OCI-LY7 (cell line): ENCODE measurements around the gene TOR2A. TPM values are rescaled to one million over a fixed set of nuclear protein-coding genes. Genes with fewer than 3 reads are reported as not detected.
"Not testable (repeated sequence)": the region's sequence is repeated elsewhere in the genome, so short reads cannot be mapped to it uniquely, and the experiment has no call there.

Source experiments
- BruUV-seq: library from RNA; stranded (reverse); fragments of 400-500 nt; replicated peaks from 2 replicates; lab custom pipeline; 2021; lab: Mats Ljungman, UMichigan
- CTCF ChIA-PET: fragments of 300-600 bp; sonication (Branson Sonifier 250); formaldehyde crosslinking; loops from one replicate; lab custom pipeline; 2022; ENCODE audit warnings: antibody characterized with exemption; ENCODE audit not compliant: unreplicated experiment; lab: Charles Lee
- POLR2A ChIA-PET: fragments of 300-600 bp; sonication (Branson Sonifier 250); formaldehyde crosslinking; loops from one replicate; lab custom pipeline; 2022; ENCODE audit warnings: antibody characterized with exemption; lab: Charles Lee
- DNase-seq: peaks from one replicate; pipeline ENCODE4 v3.0.0-alpha.2; 2015; ENCODE audit warnings: low spot score
- H2AFZ ChIP-seq: fragments of 200-600 bp; sonication (generic), shearing (Covaris generic); 2 replicates; pipeline ENCODE4 v1.6.1; 2014; ENCODE audit warnings: mild to moderate bottlenecking, antibody characterized with exemption, low read length, moderate library complexity
- H3K27ac ChIP-seq: fragments of 200-600 bp; sonication (generic); 2 replicates; pipeline ENCODE4 v1.5.1; 2014; ENCODE audit warnings: mixed run types, low read depth, mild to moderate bottlenecking, moderate library complexity, low read length, inconsistent platforms; ENCODE audit not compliant: poor library complexity, severe bottlenecking
- H3K36me3 ChIP-seq: fragments of 200-600 bp; sonication (generic); 2 replicates; pipeline ENCODE4 v1.6.1; 2014; ENCODE audit warnings: mild to moderate bottlenecking, antibody characterized with exemption, low read length, moderate library complexity, mixed read lengths; ENCODE audit not compliant: insufficient read depth
- H3K4me1 ChIP-seq: fragments of 200-600 bp; sonication (generic); 2 replicates; pipeline ENCODE4 v1.5.1; 2014; ENCODE audit warnings: mild to moderate bottlenecking, low read length; ENCODE audit not compliant: insufficient read depth, poor library complexity, severe bottlenecking
- H3K4me2 ChIP-seq: fragments of 200-600 bp; sonication (generic); 2 replicates; pipeline ENCODE4 v1.6.1; 2014; ENCODE audit warnings: mild to moderate bottlenecking, low read length
- H3K4me3 ChIP-seq: fragments of 200-600 bp; sonication (generic); 2 replicates; pipeline ENCODE4 v1.5.1; 2014; ENCODE audit warnings: mild to moderate bottlenecking, low read depth, low read length; ENCODE audit not compliant: poor library complexity, severe bottlenecking
- H3K79me2 ChIP-seq: fragments of 200-600 bp; sonication (generic); 2 replicates; pipeline ENCODE4 v1.6.1; 2016; ENCODE audit warnings: low read depth, mild to moderate bottlenecking, low read length, moderate library complexity, mixed read lengths; ENCODE audit not compliant: insufficient read depth
- H3K9me2 ChIP-seq: fragments of 200-600 bp; sonication (generic); 2 replicates; pipeline ENCODE4 v1.6.1; 2016; ENCODE audit warnings: mild to moderate bottlenecking, low read length, mixed read lengths; ENCODE audit not compliant: insufficient read depth
- H3K9me3 ChIP-seq: fragments of 200-600 bp; sonication (generic); 2 replicates; pipeline ENCODE4 v1.6.1; 2014; ENCODE audit warnings: mild to moderate bottlenecking, mixed run types, low read length, mixed read lengths
- H4K20me1 ChIP-seq: fragments of 200-600 bp; sonication (generic); 2 replicates; pipeline ENCODE4 v1.6.1; 2014; ENCODE audit warnings: mild to moderate bottlenecking, antibody characterized with exemption, low read length, moderate library complexity, mixed read lengths; ENCODE audit not compliant: insufficient read depth
- CTCF ChIP-seq: fragments of 200-600 bp; sonication (generic); conservative IDR thresholded peaks from 2 replicates; pipeline ENCODE4 v1.5.1; 2014; ENCODE audit warnings: mild to moderate bottlenecking, antibody characterized with exemption, low read length, moderate library complexity, mixed read lengths
- EZH2phosphoT487 ChIP-seq: fragments of 200-600 bp; sonication (generic); IDR thresholded peaks from 2 replicates; pipeline ENCODE4 v1.6.1; 2018; ENCODE audit warnings: low read depth, borderline replicate concordance, mild to moderate bottlenecking, mixed run types, antibody characterized with exemption, low read length, moderate library complexity, mixed read lengths
- intact Hi-C: fragments of 100-400 bp; cut with micrococcal nuclease; formaldehyde crosslinking; loops from one replicate; pipeline ENCODE4 v1.10.0; 2022; ENCODE audit not compliant: unreplicated experiment
- total RNA-seq, 2 experiments: library from RNA; depleted of rRNA in 1 of 2; stranded (reverse); fragments of >200 nt in 1 of 2; shearing (Covaris generic) in 1 of 2; gene quantifications; 2 replicates each; pipeline ENCODE4 v1.2.3, GENCODE V29; 2014 to 2022

Gene TOR2A
- total RNA-seq, 2 experiments from 2014 or later, result 13.9 to 17.9 TPM

- H3K4me2 ChIP-seq, result peak overlapping the region; percentile 22; the same call in 1 of the 2 replicates
- TF ChIP-seq EZH2phosphoT487 (no peak), CTCF (no peak)
- H3K79me2 ChIP-seq, result peaks cover 38% of the 10 kb centered on the region
- H3K27ac ChIP-seq, result peak overlapping the region; percentile 52
- peaks cover 2% of the 10 kb centered on the region for H4K20me1 ChIP-seq
- H2AFZ ChIP-seq, result no peak overlapping the region
- ChIA-PET CTCF (no interaction called here), POLR2A (interaction anchor here (0.5 kb wide), 1 partner anchor 323 kb away, joined by 6 read pairs; no protein-coding TSS in a partner anchor)
- H3K9me3 ChIP-seq, result no peaks in the 10 kb centered on the region
- BruUV-seq, result no TSS peak
- intact Hi-C loops, result no loop called here
- H3K4me3 ChIP-seq, result no peak overlapping the region
- no peaks in the 10 kb centered on the region for H3K9me2 ChIP-seq
- peaks cover 14% of the 10 kb centered on the region for H3K36me3 ChIP-seq
- peaks cover 60% of the 10 kb centered on the region for H3K4me1 ChIP-seq
- DNase-seq, result no peak
Observed at GRCh38 chr9:127781806-127782205, 46.7 kb upstream of the TOR2A start.

- POLR2A ChIA-PET, result interaction anchor here (0.7 to 0.8 kb wide), 2 partner anchors 10 to 65 kb away, joined by 3 read pairs; partner anchors contain the start of gene PTRH1
- DNase-seq, H2AFZ ChIP-seq, CTCF ChIA-PET, H4K20me1 ChIP-seq, H3K4me3 ChIP-seq, BruUV-seq, intact Hi-C loops, H3K9me3 ChIP-seq, H3K4me2 ChIP-seq, H3K9me2 ChIP-seq, H3K36me3 ChIP-seq: not testable (repeated sequence)
- Histone ChIP-seq H3K4me1 (peaks cover 62% of the 10 kb centered on the region), H3K27ac (peak overlapping the region; percentile 95), H3K79me2 (peaks cover 34% of the 10 kb centered on the region)
Observed at GRCh38 chr9:127780909-127781308, 45.8 kb upstream of the TOR2A start.

GRCh38 chr9:127780126-127780885 lies 45.2 kb upstream of the TOR2A start:
- H3K36me3 ChIP-seq, result peaks cover 9% of the 10 kb centered on the region; the same call in 1 of the 2 replicates
- peaks cover 68% of the 10 kb centered on the region for H3K4me1 ChIP-seq
- ChIA-PET CTCF (no interaction called here), POLR2A (interaction anchor here (0.8 to 2.6 kb wide), 3 partner anchors 9 to 135 kb away, joined by 3 to 8 read pairs (median 4); no protein-coding TSS in a partner anchor)
- no peaks in the 10 kb centered on the region for H4K20me1 ChIP-seq
- H3K9me3 ChIP-seq, result no peaks in the 10 kb centered on the region
- H2AFZ ChIP-seq, result no peak overlapping the region
- H3K4me3 ChIP-seq, result peak overlapping the region; percentile 88
- no peaks in the 10 kb centered on the region for H3K9me2 ChIP-seq
- intact Hi-C loops, result no loop called here
- DNase-seq, result peak; percentile 43
- H3K4me2 ChIP-seq, result peak overlapping the region; percentile 93
- TF ChIP-seq EZH2phosphoT487 (no peak), CTCF (peak; percentile 41; the same call in 1 of the 2 replicates)
- BruUV-seq, result no TSS peak
- H3K79me2 ChIP-seq, result peaks cover 40% of the 10 kb centered on the region
- H3K27ac ChIP-seq, result peak overlapping the region; percentile 95
